ENCODE results near the gene MYO5B. TPM values are rescaled to one million over a fixed set of nuclear protein-coding genes. Genes with fewer than 3 reads are reported as not detected.

MYO5B gene
- total RNA-seq, 1 experiment from 2014 or later: 32.1 TPM

GRCh38 chr18:49968644-49969309 is 226.2 kb downstream of the MYO5B start:
- H2AFZ ChIP-seq (ENCODE audit: low read depth, low read length, poor library complexity, severe bottlenecking): no peak overlapping the region

More at GRCh38 chr18:49968644-49969309, 226.2 kb downstream of the MYO5B start:
- Histone ChIP-seq H3K9me3 (ENCODE audit: control insufficient read depth in 1 of 2, insufficient read depth in 1 of 2, low read depth in 1 of 2, low read length in 2 of 2) (no peaks in the 10 kb centered on the region), H3K4me2 (ENCODE audit: low read length) (no peak overlapping the region), H3K27ac (ENCODE audit: low read depth, low read length) (no peak overlapping the region), H3K4me1 (ENCODE audit: control insufficient read depth in 1 of 2, insufficient read depth in 2 of 2, low read length in 2 of 2) (peaks cover 27 to 38% of the 10 kb centered on the region in 2 experiments), H3K36me3 (ENCODE audit: control insufficient read depth in 1 of 2, insufficient read depth in 2 of 2, low read length in 2 of 2) (no peaks in the 10 kb centered on the region), H4K20me1 (ENCODE audit: insufficient read depth) (no peaks in the 10 kb centered on the region), H3K79me2 (ENCODE audit: insufficient read depth, low read length) (no peaks in the 10 kb centered on the region), H3K4me3 (replicated peaks in 1 of 2; ENCODE audit: low read depth in 1 of 2, low read length in 2 of 2) (no peak overlapping the region), H3K9me2 (ENCODE audit: insufficient read depth) (no peaks in the 10 kb centered on the region), H3K9ac (ENCODE audit: low read length) (no peak overlapping the region), H3K27me3 (ENCODE audit: insufficient read depth, low read length) (no peaks in the 10 kb centered on the region; the same call in 1 of the 2 replicates)
- intact Hi-C loops (cut with micrococcal nuclease): no loop called here
- ChIA-PET POLR2A (no interaction called here), CTCF (no interaction called here), RAD21 (ENCODE audit: low non-redundant PET in 1 of 2, low total read pairs in 2 of 2, uncharacterized antibody in 2 of 2, unreplicated experiment in 2 of 2) (no interaction called here)
- DNase-seq (ENCODE audit: low read depth, low spot score): no peak
- TF ChIP-seq ELF1 (IDR thresholded peaks at IDR 0.05; ENCODE audit: borderline replicate concordance, low read depth) (no peak), POLR2A (IDR thresholded peaks at IDR 0.05; ENCODE audit: borderline replicate concordance, extremely low read depth, insufficient read depth, insufficient read length) (no peak), SRF (IDR thresholded peaks at IDR 0.05; ENCODE audit: low read depth) (no peak), FOSL1 (IDR thresholded peaks at IDR 0.05; ENCODE audit: low read depth) (no peak), EGR1 (IDR thresholded peaks at IDR 0.05; ENCODE audit: low read depth) (no peak), REST (IDR thresholded peaks at IDR 0.05; ENCODE audit: low read depth) (no peak), SIN3A (IDR thresholded peaks at IDR 0.05; ENCODE audit: low read depth) (no peak), MAX (IDR thresholded peaks at IDR 0.05) (no peak), ZFX (IDR thresholded peaks at IDR 0.05) (no peak), SP1 (IDR thresholded peaks at IDR 0.05; ENCODE audit: low read depth) (no peak), ZBTB33 (IDR thresholded peaks at IDR 0.05; ENCODE audit: extremely low read depth, insufficient replicate concordance, low read length) (no peak), POLR2AphosphoS5 (IDR thresholded peaks at IDR 0.05; ENCODE audit: low read depth, low read length) (no peak)
- BruUV-seq (replicated peaks): no TSS peak
- ATAC-seq: no peak
